Ascending aorta (tissue), 2 donors: ENCODE data around the gene SLC16A12. TPM values are rescaled to one million over a fixed set of nuclear protein-coding genes. Genes with fewer than 3 reads are reported as not detected.

ENCODE experiments used
- DNase-seq, 2 donors: peaks; one replicate each; pipeline ENCODE4 v3.0.0-alpha.2; 2019; ENCODE audit warnings: low spot score in 2 of 2
- H3K27ac ChIP-seq, 2 donors: fragments of 200-600 bp; sonication (generic); one replicate each; pipeline ENCODE4 v1.5.1; 2016 to 2017; ENCODE audit warnings: mild to moderate bottlenecking in 1 of 2
- H3K27me3 ChIP-seq: fragments of 200-600 bp; sonication (generic); one replicate; pipeline ENCODE4 v1.5.1; 2017
- H3K36me3 ChIP-seq, 2 donors: fragments of 200-600 bp; sonication (generic); one replicate each; pipeline ENCODE4 v1.5.1; 2016
- H3K4me1 ChIP-seq, 2 donors: fragments of 200-600 bp; sonication (generic); one replicate each; pipeline ENCODE4 v1.5.1; 2016 to 2017; ENCODE audit warnings: mild to moderate bottlenecking in 1 of 2
- H3K4me3 ChIP-seq, 2 donors: fragments of 200-600 bp; sonication (generic); one replicate each; pipeline ENCODE4 v1.5.1; 2016 to 2017; ENCODE audit warnings: mild to moderate bottlenecking in 1 of 2
- H3K9me3 ChIP-seq, 2 donors: fragments of 200-600 bp; sonication (generic); one replicate each; pipeline ENCODE4 v1.5.1; 2016
- CTCF ChIP-seq, 3 experiments: fragments of 200-600 bp in 2 of 3; fragments of 450-650 bp in 1 of 3; sonication (generic) in 2 of 3; IDR thresholded peaks; one replicate each; pipeline ENCODE4 v1.5.1; 2016 to 2019; ENCODE audit warnings: antibody characterized with exemption in 3 of 3, mild to moderate bottlenecking in 1 of 3, moderate library complexity in 1 of 3
- intact Hi-C: fragments of 100-400 bp; cut with DNase I; formaldehyde crosslinking; loops from one replicate; pipeline ENCODE4 v1.15.1; 2023
- total RNA-seq: library from RNA; depleted of rRNA; stranded (reverse); fragments of >200 nt; gene quantifications from one replicate; pipeline ENCODE4 v1.1.0, GENCODE V29; 2016

Gene SLC16A12
- total RNA-seq, 1 donor from 2014 or later, result not detected

DNA sequence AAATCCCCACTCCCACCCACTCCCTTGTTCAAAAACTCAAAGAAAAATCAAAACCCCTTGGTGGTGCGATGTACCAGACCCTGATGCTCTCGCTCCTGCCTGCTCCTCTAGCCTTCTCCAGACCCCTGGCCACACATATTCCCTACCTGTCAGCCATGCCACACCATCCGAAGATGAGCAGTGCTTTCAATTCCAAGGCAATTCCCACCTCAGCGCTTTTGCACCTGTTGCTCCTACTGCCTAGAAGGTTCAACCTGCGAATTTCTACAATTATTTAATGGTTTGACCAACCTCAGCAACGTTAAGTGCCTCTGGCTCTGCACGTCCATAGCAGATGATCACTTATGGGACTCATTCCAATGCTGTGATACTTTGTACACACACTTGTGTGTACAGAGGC, 11.1 kb downstream of the SLC16A12 start:
- intact Hi-C loops, result no loop called here

GRCh38 chr10:89523274-89523673, 12.1 kb downstream of the SLC16A12 start:
- intact Hi-C loops, result no loop called here
- Histone ChIP-seq H3K4me1 (peaks cover 0 to 5% of the 10 kb centered on the region in 2 donors), H3K27me3 (no peaks in the 10 kb centered on the region), H3K4me3 (no peak overlapping the region), H3K36me3 (no peaks in the 10 kb centered on the region), H3K9me3 (no peaks in the 10 kb centered on the region), H3K27ac (no peak overlapping the region)
- no peak for DNase-seq
- no peak for TF ChIP-seq CTCF (IDR thresholded peaks at IDR 0.05)

More for the DNA sequence above, 11.1 kb downstream of the SLC16A12 start:
- Histone ChIP-seq H3K36me3 (no peaks in the 10 kb centered on the region), H3K4me1 (no peaks in the 10 kb centered on the region), H3K4me3 (no peak overlapping the region), H3K27me3 (no peaks in the 10 kb centered on the region), H3K27ac (no peak overlapping the region), H3K9me3 (no peaks in the 10 kb centered on the region)
- DNase-seq, result no peak
- no peak for TF ChIP-seq CTCF (IDR thresholded peaks at IDR 0.05)

GRCh38 chr10:89522463-89522862, 12.9 kb downstream of the SLC16A12 start:
- Histone ChIP-seq H3K4me3 (no peak overlapping the region), H3K4me1 (peaks cover 0 to 10% of the 10 kb centered on the region in 2 donors), H3K9me3 (no peaks in the 10 kb centered on the region), H3K27me3 (no peaks in the 10 kb centered on the region), H3K27ac (no peak overlapping the region), H3K36me3 (no peaks in the 10 kb centered on the region)
- no peak for TF ChIP-seq CTCF (IDR thresholded peaks at IDR 0.05)
- no peak for DNase-seq
- intact Hi-C loops, result no loop called here

DNA sequence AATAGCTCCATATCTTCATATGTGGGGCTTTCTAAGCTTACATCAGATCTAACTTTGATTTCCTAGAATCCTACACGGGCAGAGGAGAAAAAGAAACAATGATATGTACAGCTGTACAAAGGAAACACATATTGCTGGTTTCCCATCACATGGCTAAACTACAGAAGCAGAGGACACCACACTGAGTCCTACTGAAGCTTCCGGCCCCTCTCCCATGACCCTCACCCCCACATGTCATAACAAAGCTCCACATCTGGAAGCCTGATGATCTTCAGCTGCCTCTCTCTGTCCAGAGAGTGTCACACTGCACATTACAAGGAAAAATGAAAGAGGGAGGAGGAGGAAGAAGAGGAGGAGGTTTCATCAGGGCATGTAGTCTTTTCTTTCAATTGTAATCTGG, 14.0 kb downstream of the SLC16A12 start:
- no peaks in the 10 kb centered on the region for H3K36me3 ChIP-seq
- peaks cover 0 to 15% of the 10 kb centered on the region in 2 donors for H3K4me1 ChIP-seq
- H3K4me3 ChIP-seq, result no peak overlapping the region
- no peak for DNase-seq
- no peaks in the 10 kb centered on the region for H3K27me3 ChIP-seq
- no peak for TF ChIP-seq CTCF (IDR thresholded peaks at IDR 0.05)
- no peak overlapping the region for H3K27ac ChIP-seq
- no peaks in the 10 kb centered on the region for H3K9me3 ChIP-seq
- intact Hi-C loops, result no loop called here

- no peak overlapping the region for H3K27ac ChIP-seq
- no peak for DNase-seq
- H3K4me1 ChIP-seq, result peaks cover 0 to 17% of the 10 kb centered on the region in 2 donors
- intact Hi-C loops, result no loop called here
- H3K27me3 ChIP-seq, result no peaks in the 10 kb centered on the region
- TF ChIP-seq CTCF (IDR thresholded peaks at IDR 0.05), result no peak
- H3K36me3 ChIP-seq, result no peaks in the 10 kb centered on the region
- no peak overlapping the region for H3K4me3 ChIP-seq
- H3K9me3 ChIP-seq, result no peaks in the 10 kb centered on the region
Measured at GRCh38 chr10:89520706-89521105, 14.7 kb downstream of the SLC16A12 start.
